ENCODE data around the gene DCAF7.

Gene DCAF7

DNA sequence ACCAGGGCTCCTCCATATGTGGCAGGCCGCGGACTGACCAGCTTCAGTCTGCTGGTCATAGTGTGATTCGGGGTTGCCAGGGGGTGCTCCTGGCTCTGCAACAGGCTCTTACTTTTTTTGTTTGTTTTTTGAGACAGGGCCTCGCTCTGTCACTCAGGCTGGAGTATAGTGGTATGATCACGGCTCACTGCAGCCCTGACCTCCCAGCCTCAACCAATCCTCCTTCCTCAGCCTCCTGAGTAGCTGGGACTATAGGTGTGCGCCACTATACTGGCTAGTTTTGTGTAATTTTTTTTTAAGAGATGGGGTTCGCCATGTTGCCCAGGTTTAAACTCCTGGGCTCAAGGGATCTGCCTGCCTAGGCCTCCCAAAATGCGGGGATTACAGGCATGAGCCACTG, 38.9 kb upstream of the DCAF7 start:
- no peak for DNase-seq (ENCODE audit: low read depth, low spot score)
- H3K4me3 ChIP-seq (ENCODE audit: low read depth, low read length): no peak overlapping the region
- POLR2A ChIA-PET: no interaction called here
- CTCF ChIA-PET: no interaction called here
- no peak for TF ChIP-seq CTCF (IDR thresholded peaks at IDR 0.05; ENCODE audit: insufficient read depth, low read length, missing control alignments)

DNA sequence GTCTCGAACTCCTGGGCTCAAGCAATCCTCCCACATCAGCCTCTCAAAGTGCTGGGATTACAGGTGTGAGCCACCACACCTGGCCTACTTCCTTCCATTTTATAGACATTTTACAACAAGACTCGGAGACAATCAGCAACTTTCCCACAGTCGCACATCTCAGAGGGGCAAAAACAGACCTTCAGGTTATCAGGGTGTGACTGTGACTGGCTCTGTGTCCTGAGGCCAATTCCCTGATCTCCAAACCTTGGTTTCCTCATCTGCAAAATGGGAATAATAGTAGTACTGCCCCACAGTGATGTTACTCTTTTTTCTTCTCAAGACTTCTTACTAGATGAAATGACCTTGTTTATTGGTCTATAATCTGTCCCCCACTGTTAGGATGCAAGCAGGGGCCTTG, 37.9 kb upstream of the DCAF7 start:
- DNase-seq (ENCODE audit: low read depth, low spot score): no peak
- H3K4me3 ChIP-seq (ENCODE audit: low read depth, low read length): no peak overlapping the region
- no peak for TF ChIP-seq CTCF (IDR thresholded peaks at IDR 0.05; ENCODE audit: insufficient read depth, low read length, missing control alignments)
- ChIA-PET POLR2A (no interaction called here), CTCF (no interaction called here)

GRCh38 chr17:63512896-63513644, 37.2 kb upstream of the DCAF7 start:
- ChIA-PET CTCF (no interaction called here), POLR2A (no interaction called here)
- no peak for DNase-seq (ENCODE audit: low read depth, low spot score)
- no peak overlapping the region for H3K4me3 ChIP-seq (ENCODE audit: low read depth, low read length)
- TF ChIP-seq CTCF (IDR thresholded peaks at IDR 0.05; ENCODE audit: insufficient read depth, low read length, missing control alignments): no peak

DNA sequence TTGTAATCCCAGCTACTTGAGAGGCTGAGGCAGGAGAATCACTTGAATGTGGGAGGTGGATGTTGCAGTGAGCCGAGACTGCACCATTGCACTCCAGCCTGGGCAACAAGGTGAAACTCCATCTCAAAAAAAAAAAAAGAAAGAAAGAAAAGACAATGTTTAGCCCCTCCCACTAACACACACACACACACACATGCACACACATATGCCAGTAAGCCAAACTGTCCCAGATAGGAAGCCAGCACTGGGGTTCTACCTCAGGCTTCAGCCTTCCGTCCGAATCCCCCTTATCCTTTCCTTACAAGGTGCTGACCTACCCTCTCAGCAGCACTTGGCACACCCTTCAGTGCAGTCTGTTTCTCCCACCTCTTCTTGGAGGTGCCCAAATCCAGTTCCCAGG, 35.8 kb upstream of the DCAF7 start:
- ChIA-PET POLR2A (no interaction called here), CTCF (no interaction called here)
- no peak for DNase-seq (ENCODE audit: low read depth, low spot score)
- no peak overlapping the region for H3K4me3 ChIP-seq (ENCODE audit: low read depth, low read length)
- no peak for TF ChIP-seq CTCF (IDR thresholded peaks at IDR 0.05; ENCODE audit: insufficient read depth, low read length, missing control alignments)

GRCh38 chr17:63514974-63515373, 35.3 kb upstream of the DCAF7 start:
- POLR2A ChIA-PET: no interaction called here
- no peak overlapping the region for H3K4me3 ChIP-seq (ENCODE audit: low read depth, low read length)
- DNase-seq (ENCODE audit: low read depth, low spot score): no peak
- TF ChIP-seq CTCF (IDR thresholded peaks at IDR 0.05; ENCODE audit: insufficient read depth, low read length, missing control alignments): no peak
- CTCF ChIA-PET: interaction anchor here (1.0 kb wide), 1 partner anchor 8 kb away, joined by 4 read pairs; no protein-coding TSS in a partner anchor

- no peak for TF ChIP-seq CTCF (IDR thresholded peaks at IDR 0.05; ENCODE audit: insufficient read depth, low read length, missing control alignments)
- POLR2A ChIA-PET: no interaction called here
- H3K4me3 ChIP-seq (ENCODE audit: low read depth, low read length): no peak overlapping the region
- DNase-seq (ENCODE audit: low read depth, low spot score): no peak
- CTCF ChIA-PET: interaction anchor here (1.0 kb wide), 1 partner anchor 9 kb away, joined by 4 read pairs; no protein-coding TSS in a partner anchor
Measured at GRCh38 chr17:63515426-63515825, 34.9 kb upstream of the DCAF7 start.

All from AG04449 (cell line).